HG02981 (cell line): ENCODE measurements around the gene EPHB6.

Experiments used
- ATAC-seq: cut with Tn5 transposase; IDR thresholded peaks from one replicate; pipeline ENCODE4 v1.9.1; 2021; ENCODE audit warnings: mild to moderate bottlenecking, moderate library complexity; ENCODE audit not compliant: unreplicated experiment

The EPHB6 gene

GRCh38 chr7:142894112-142894984, 39.5 kb downstream of the EPHB6 start:
- ATAC-seq = no peak

- no peak for ATAC-seq
These were observed 40.2 kb downstream of the EPHB6 start for GRCh38 chr7:142894985-142895593.

- no peak for ATAC-seq
These were observed 41.3 kb downstream of the EPHB6 start for GRCh38 chr7:142896151-142896550.

GRCh38 chr7:142896741-142897379, 42.0 kb downstream of the EPHB6 start:
- no peak for ATAC-seq

- no peak for ATAC-seq
These were observed 42.8 kb downstream of the EPHB6 start for GRCh38 chr7:142897691-142898090.

- ATAC-seq = no peak
These were observed 43.7 kb downstream of the EPHB6 start for GRCh38 chr7:142898377-142899170.

GRCh38 chr7:142899661-142900060, 44.8 kb downstream of the EPHB6 start:
- ATAC-seq = no peak

GRCh38 chr7:142901426-142902259, 46.8 kb downstream of the EPHB6 start:
- ATAC-seq = no peak

- ATAC-seq = no peak
These were observed 49.3 kb downstream of the EPHB6 start for GRCh38 chr7:142904128-142904527.

GRCh38 chr7:142905759-142906158, 50.9 kb downstream of the EPHB6 start:
- ATAC-seq = no peak

- ATAC-seq = no peak
These were observed 51.8 kb downstream of the EPHB6 start for GRCh38 chr7:142906643-142907042.

GRCh38 chr7:142908290-142908689, 53.4 kb downstream of the EPHB6 start:
- ATAC-seq = no peak

- ATAC-seq = no peak
These were observed 54.3 kb downstream of the EPHB6 start for GRCh38 chr7:142908921-142909890.

- no peak for ATAC-seq
These were observed 55.2 kb downstream of the EPHB6 start for GRCh38 chr7:142910031-142910433.

- no peak for ATAC-seq
These were observed 55.6 kb downstream of the EPHB6 start for GRCh38 chr7:142910481-142910880.

- no peak for ATAC-seq
These were observed 58.2 kb downstream of the EPHB6 start for GRCh38 chr7:142913051-142913450.

- ATAC-seq = no peak
These were observed 58.7 kb downstream of the EPHB6 start for GRCh38 chr7:142913566-142913965.

- ATAC-seq = no peak
These were observed 59.2 kb downstream of the EPHB6 start for GRCh38 chr7:142914121-142914520.

GRCh38 chr7:142915315-142915714, 60.4 kb downstream of the EPHB6 start:
- no peak for ATAC-seq
